B cell (primary cell): Measurements from ENCODE around the gene TSPOAP1. TPM values are rescaled to one million over a fixed set of nuclear protein-coding genes. Genes with fewer than 3 reads are reported as not detected.

Experiments
- ATAC-seq: fragments of 200-7000 bp; cut with Tn5 transposase; one replicate; pipeline ENCODE4 v1.10.0; 2021; ENCODE audit warnings: low read depth, mild to moderate bottlenecking, moderate number of reproducible peaks, moderate library complexity
- CTCF ChIA-PET: fragments of 350-600 bp; sonication (Branson Sonifier 250); formaldehyde crosslinking; loops from one replicate; lab custom pipeline; 2021; ENCODE audit warnings: antibody characterized with exemption, inconsistent platforms; lab: Charles Lee
- POLR2A ChIA-PET: fragments of 350-600 bp; sonication (Branson Sonifier 250); formaldehyde crosslinking; loops from one replicate; lab custom pipeline; 2021; ENCODE audit warnings: antibody characterized with exemption; lab: Charles Lee
- DNase-seq: peaks from one replicate; pipeline ENCODE4 v3.0.0; 2013
- H2AFZ ChIP-seq: 2 replicates; pipeline ENCODE4 v1.6.1; 2012; ENCODE audit warnings: mild to moderate bottlenecking, low read depth, low read length; ENCODE audit not compliant: insufficient read depth, poor library complexity, severe bottlenecking
- H3K27ac ChIP-seq, 2 donors: 1 replicate in 1 of 2; 2 replicates in 1 of 2; pipeline ENCODE4 v1.5.1; 2012 to 2013; ENCODE audit warnings: low read length in 2 of 2, mild to moderate bottlenecking in 2 of 2, moderate library complexity in 1 of 2
- H3K27me3 ChIP-seq, 4 experiments: fragments of 200-600 bp in 1 of 4; sonication (generic) in 1 of 4; replicated peaks in 1 of 4; 1 replicate in 2 of 4; 2 replicates in 2 of 4; pipeline versions ENCODE4 v1.6.1 to v1.7.0; 2013 to 2016; ENCODE audit warnings: low read length in 3 of 4, mild to moderate bottlenecking in 2 of 4, mixed read lengths in 1 of 4, moderate library complexity in 1 of 4; ENCODE audit not compliant: insufficient read depth in 4 of 4, control insufficient read depth in 3 of 4; ENCODE audit errors: control extremely low read depth in 1 of 4
- H3K36me3 ChIP-seq, 2 experiments: replicated peaks in 1 of 2; 1 replicate in 1 of 2; 2 replicates in 1 of 2; pipeline versions ENCODE4 v1.6.1 to v1.7.1; 2013; ENCODE audit warnings: low read length in 1 of 2; ENCODE audit not compliant: insufficient read depth in 2 of 2, control insufficient read depth in 1 of 2; ENCODE audit errors: control extremely low read depth in 1 of 2, extremely low read depth in 1 of 2
- H3K4me1 ChIP-seq, 2 donors: fragments of 200-600 bp in 1 of 2; sonication (generic) in 1 of 2; 1 replicate in 1 of 2; 2 replicates in 1 of 2; pipeline versions ENCODE4 v1.5.1 to v1.6.1; 2013 to 2017; ENCODE audit warnings: low read length in 2 of 2; ENCODE audit not compliant: control insufficient read depth in 2 of 2, insufficient read depth in 2 of 2
- H3K4me2 ChIP-seq: replicated peaks from 2 replicates; pipeline ENCODE3; 2012; ENCODE audit warnings: mild to moderate bottlenecking, low read depth, low read length; ENCODE audit not compliant: poor library complexity, severe bottlenecking
- H3K4me3 ChIP-seq, 5 experiments: fragments of 200-600 bp in 1 of 5; sonication (generic) in 1 of 5; 1 replicate in 3 of 5; 2 replicates in 2 of 5; pipeline versions ENCODE4 v1.5.1 to v1.7.0; 2011 to 2016; ENCODE audit warnings: low read length in 4 of 5, mild to moderate bottlenecking in 4 of 5, low read depth in 2 of 5, control low read depth in 1 of 5, moderate library complexity in 1 of 5; ENCODE audit not compliant: insufficient read depth in 1 of 5; ENCODE audit errors: control extremely low read depth in 1 of 5, extremely low read depth in 1 of 5
- H3K79me2 ChIP-seq: fragments of 200-600 bp; sonication (generic); one replicate; pipeline ENCODE4 v1.6.0; 2016; ENCODE audit warnings: low read length; ENCODE audit not compliant: control insufficient read depth, insufficient read depth
- H3K9ac ChIP-seq: fragments of 200-600 bp; sonication (generic); 2 replicates; pipeline ENCODE4 v1.6.1; 2017; ENCODE audit warnings: mild to moderate bottlenecking, low read length, moderate library complexity
- H3K9me3 ChIP-seq, 3 donors: one replicate each; pipeline versions ENCODE4 v1.6.1 to v1.7.1; 2013; ENCODE audit warnings: low read length in 2 of 3; ENCODE audit not compliant: control insufficient read depth in 2 of 3, insufficient read depth in 1 of 3; ENCODE audit errors: control extremely low read depth in 1 of 3
- H4K20me1 ChIP-seq: 2 replicates; pipeline ENCODE4 v1.6.0; 2012; ENCODE audit warnings: mild to moderate bottlenecking, low read length; ENCODE audit not compliant: insufficient read depth, control insufficient read depth, poor library complexity, severe bottlenecking
- H3K27ac Mint-ChIP-seq: one replicate; pipeline ENCODE4 v1.8.0; 2021; ENCODE audit warnings: mixed read lengths
- H3K27me3 Mint-ChIP-seq: one replicate; pipeline ENCODE4 v1.8.0; 2021; ENCODE audit warnings: mixed read lengths
- H3K4me1 Mint-ChIP-seq: one replicate; pipeline ENCODE4 v1.8.0; 2021; ENCODE audit warnings: mixed read lengths
- H3K4me3 Mint-ChIP-seq: one replicate; pipeline ENCODE4 v1.8.0; 2021; ENCODE audit warnings: mixed read lengths
- H3K9me3 Mint-ChIP-seq: one replicate; pipeline ENCODE4 v1.8.0; 2022; ENCODE audit warnings: mixed read lengths; ENCODE audit not compliant: insufficient read depth
- EZH2 ChIP-seq: IDR thresholded peaks from 2 replicates; pipeline ENCODE4 v1.6.1; 2012; ENCODE audit warnings: borderline replicate concordance, low read depth, mild to moderate bottlenecking, moderate library complexity, low read length; ENCODE audit not compliant: insufficient read depth, poor library complexity, severe bottlenecking
- WGBS: methylation state at CpG from one replicate; pipeline ENCODE4 v1.1.5; 2013; ENCODE audit warnings: missing lambda C conversion rate; ENCODE audit not compliant: insufficient coverage; 5-methylcytosine and 5-hydroxymethylcytosine counted together
- intact Hi-C: fragments of 100-400 bp; cut with micrococcal nuclease; formaldehyde crosslinking; loops from one replicate; pipeline ENCODE4 v1.10.0; 2022
- polyA plus RNA-seq: library from polyadenylated mRNA; depleted of rRNA; stranded (reverse); fragments of >200 nt; gene quantifications from 2 replicates; pipeline ENCODE4 v1.2.3, GENCODE V29; 2012
- total RNA-seq, 2 donors: library from RNA; stranded (reverse); fragments of 120-200 nt in 1 of 2; gene quantifications; 1 replicate in 1 of 2; 2 replicates in 1 of 2; pipeline versions ENCODE4 v1.2.3 to v1.2.4, GENCODE V29; 2013 to 2022
- TF ChIP-seq, protein P1 (sequence below): fragments of 200-600 bp; IDR thresholded peaks from one replicate; pipeline ENCODE4 v1.8.0; 2022; ENCODE audit warnings: antibody characterized with exemption, mild to moderate bottlenecking

The TSPOAP1 gene
- total and polyA plus RNA-seq, 2 donors (not counting 1 experiment from before 2014, with no cell fraction given) = 10.8 to 30.7 TPM

DNA sequence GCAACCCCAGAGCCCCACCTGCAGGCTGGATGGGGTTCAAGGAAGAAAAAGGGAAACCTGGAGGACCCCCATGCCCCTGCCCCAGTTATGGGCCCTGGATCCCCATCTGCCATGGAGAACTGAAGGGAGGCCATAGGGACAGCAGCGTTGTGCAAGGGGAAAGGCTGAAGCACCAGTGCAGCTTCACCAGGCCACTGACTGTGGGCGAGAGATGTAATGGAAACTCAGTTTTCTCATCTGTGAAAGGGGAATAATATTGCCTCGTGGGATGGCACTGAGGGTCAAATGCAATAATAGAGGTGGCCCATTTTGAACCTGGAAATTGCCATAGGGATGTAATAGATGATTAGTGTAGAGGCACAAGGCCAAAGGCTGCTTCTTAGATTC is 9.9 kb upstream of the TSPOAP1 start:
- Mint-ChIP-seq H3K9me3 (no peaks in the 10 kb centered on the region), H3K27ac (peak overlapping the region; percentile 98), H3K4me3 (peak overlapping the region; percentile 91), H3K4me1 (peaks cover 91% of the 10 kb centered on the region), H3K27me3 (no peaks in the 10 kb centered on the region)
- DNase-seq (no peak), ATAC-seq (peak; percentile 2)
- ChIA-PET CTCF (interaction anchor here (1.0 to 13.7 kb wide), 8 partner anchors 7 to 79 kb away, joined by 3 to 587 read pairs (median 12); partner anchors contain the start of genes RNF43, SUPT4H1 and TSPOAP1), POLR2A (interaction anchor here (2.0 to 19.3 kb wide), 6 partner anchors 3 to 79 kb away, joined by 11 to 663 read pairs (median 106); partner anchors contain the start of genes RNF43, SUPT4H1 and TSPOAP1)
- no peak overlapping the region for H2AFZ ChIP-seq
- peak overlapping the region; percentile 99 for H3K9ac ChIP-seq
- H3K4me2 ChIP-seq = peak overlapping the region; percentile 92
- WGBS = 12% methylated on average over 3 of the region's 3 CpGs
- intact Hi-C loops = loop anchor here (1.0 kb wide), 1 partner anchor 9 kb away; no protein-coding TSS in a partner anchor
- peak overlapping the region; percentile 75 to 100 (median 99) for H3K4me3 ChIP-seq
- H3K79me2 ChIP-seq = peaks cover 94% of the 10 kb centered on the region
- peak overlapping the region; percentile 99 to 100 for H3K27ac ChIP-seq
- no peaks in the 10 kb centered on the region for H3K36me3 ChIP-seq
- H3K9me3 ChIP-seq = no peaks in the 10 kb centered on the region
- H3K27me3 ChIP-seq = no peaks in the 10 kb centered on the region
- no peaks in the 10 kb centered on the region for H4K20me1 ChIP-seq
- H3K4me1 ChIP-seq = peaks cover 90 to 100% of the 10 kb centered on the region in 2 donors
- TF ChIP-seq, protein P1, sequence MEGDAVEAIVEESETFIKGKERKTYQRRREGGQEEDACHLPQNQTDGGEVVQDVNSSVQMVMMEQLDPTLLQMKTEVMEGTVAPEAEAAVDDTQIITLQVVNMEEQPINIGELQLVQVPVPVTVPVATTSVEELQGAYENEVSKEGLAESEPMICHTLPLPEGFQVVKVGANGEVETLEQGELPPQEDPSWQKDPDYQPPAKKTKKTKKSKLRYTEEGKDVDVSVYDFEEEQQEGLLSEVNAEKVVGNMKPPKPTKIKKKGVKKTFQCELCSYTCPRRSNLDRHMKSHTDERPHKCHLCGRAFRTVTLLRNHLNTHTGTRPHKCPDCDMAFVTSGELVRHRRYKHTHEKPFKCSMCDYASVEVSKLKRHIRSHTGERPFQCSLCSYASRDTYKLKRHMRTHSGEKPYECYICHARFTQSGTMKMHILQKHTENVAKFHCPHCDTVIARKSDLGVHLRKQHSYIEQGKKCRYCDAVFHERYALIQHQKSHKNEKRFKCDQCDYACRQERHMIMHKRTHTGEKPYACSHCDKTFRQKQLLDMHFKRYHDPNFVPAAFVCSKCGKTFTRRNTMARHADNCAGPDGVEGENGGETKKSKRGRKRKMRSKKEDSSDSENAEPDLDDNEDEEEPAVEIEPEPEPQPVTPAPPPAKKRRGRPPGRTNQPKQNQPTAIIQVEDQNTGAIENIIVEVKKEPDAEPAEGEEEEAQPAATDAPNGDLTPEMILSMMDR = peak; percentile 33
- no peak for TF ChIP-seq EZH2
